Endothelial cell of umbilical vein (primary cell): Measurements from ENCODE around the gene RGS17. TPM values are rescaled to one million over a fixed set of nuclear protein-coding genes. Genes with fewer than 3 reads are reported as not detected.

Experiments
- BruUV-seq: library from RNA; stranded (reverse); fragments of 400-500 nt; replicated peaks from 2 replicates; lab custom pipeline; 2021; lab: Mats Ljungman, UMichigan
- CTCF ChIA-PET: fragments of 300-600, 350-600 bp; sonication (Branson Sonifier 250); formaldehyde crosslinking; loops from one replicate; lab custom pipeline; 2021; ENCODE audit warnings: antibody characterized with exemption, inconsistent platforms; lab: Charles Lee
- POLR2A ChIA-PET: fragments of 300-600, 350-600 bp; sonication (Branson Sonifier 250); formaldehyde crosslinking; loops from one replicate; lab custom pipeline; 2021; ENCODE audit warnings: antibody characterized with exemption, inconsistent platforms; lab: Charles Lee
- DNase-seq: peaks from one replicate; pipeline ENCODE4 v3.0.0-alpha.2; 2011; ENCODE audit warnings: low read depth, low spot score
- FAIRE-seq: peaks from 2 replicates; lab custom pipeline; 2011; peaks lifted over from hg19 to GRCh38; lab: Jason Lieb, UNC
- H2AFZ ChIP-seq: 2 replicates; pipeline ENCODE4 v1.6.0; 2012; ENCODE audit warnings: low read depth, low read length, control low read depth, inconsistent platforms
- H3K27ac ChIP-seq: 2 replicates; pipeline ENCODE4 v1.5.1; 2011; ENCODE audit warnings: low read depth, mild to moderate bottlenecking, control low read depth, low read length, moderate library complexity; ENCODE audit not compliant: insufficient read depth
- H3K27me3 ChIP-seq, 2 experiments: 2 replicates each; pipeline versions ENCODE4 v1.6.0 to v1.6.1; 2011; ENCODE audit warnings: low read length in 2 of 2, mixed read lengths in 1 of 2; ENCODE audit not compliant: control insufficient read depth in 2 of 2, insufficient read depth in 2 of 2
- H3K36me3 ChIP-seq, 2 experiments: 2 replicates in 1 of 2; 3 replicates in 1 of 2; pipeline ENCODE4 v1.5.1; 2011; ENCODE audit warnings: low read length in 2 of 2, mild to moderate bottlenecking in 1 of 2, moderate library complexity in 1 of 2; ENCODE audit not compliant: control insufficient read depth in 2 of 2, insufficient read depth in 2 of 2; ENCODE audit errors: extremely low read depth in 1 of 2
- H3K4me1 ChIP-seq: 3 replicates; pipeline ENCODE4 v1.5.1; 2011; ENCODE audit warnings: mild to moderate bottlenecking, low read length; ENCODE audit not compliant: control insufficient read depth, insufficient read depth; ENCODE audit errors: extremely low read depth
- H3K4me2 ChIP-seq: 2 replicates; pipeline ENCODE4 v1.6.1; 2011; ENCODE audit warnings: low read length, control low read depth, mixed read lengths; ENCODE audit not compliant: insufficient read depth
- H3K4me3 ChIP-seq, 3 experiments: fragments of 200-600 bp in 1 of 3; sonication (generic), shearing (Covaris generic) in 1 of 3; replicated peaks in 1 of 3; 2 replicates each; pipeline ENCODE4 v1.5.1; 2011 to 2016; ENCODE audit warnings: control low read depth in 3 of 3, low read length in 3 of 3, mild to moderate bottlenecking in 2 of 3, inconsistent platforms in 1 of 3, low read depth in 1 of 3, moderate library complexity in 1 of 3; ENCODE audit not compliant: insufficient read depth in 1 of 3
- H3K79me2 ChIP-seq: 2 replicates; pipeline ENCODE4 v1.6.0; 2012; ENCODE audit warnings: low read length, inconsistent platforms; ENCODE audit not compliant: control insufficient read depth, insufficient read depth
- H3K9ac ChIP-seq: replicated peaks from 2 replicates; pipeline ENCODE3; 2011; ENCODE audit warnings: low read length, control low read depth; ENCODE audit not compliant: insufficient read depth; ENCODE audit errors: extremely low read depth
- H3K9me1 ChIP-seq: replicated peaks from 3 replicates; pipeline ENCODE4 v1.6.0; 2011; ENCODE audit warnings: mild to moderate bottlenecking, low read length; ENCODE audit not compliant: control insufficient read depth, insufficient read depth; ENCODE audit errors: extremely low read depth
- H3K9me3 ChIP-seq: replicated peaks from 2 replicates; pipeline ENCODE4 v1.5.1; 2012; ENCODE audit warnings: low read length, inconsistent platforms; ENCODE audit not compliant: control insufficient read depth, insufficient read depth
- H4K20me1 ChIP-seq: replicated peaks from 2 replicates; pipeline ENCODE3; 2011; ENCODE audit warnings: mild to moderate bottlenecking, low read length; ENCODE audit not compliant: control insufficient read depth, insufficient read depth; ENCODE audit errors: extremely low read depth
- CTCF ChIP-seq, 2 donors: IDR thresholded peaks; 1 replicate in 1 of 2; 2 replicates in 1 of 2; pipeline ENCODE4 v1.5.1; 2011; ENCODE audit warnings: low read length in 2 of 2, mild to moderate bottlenecking in 2 of 2, moderate library complexity in 2 of 2, control low read depth in 1 of 2, inconsistent platforms in 1 of 2, low read depth in 1 of 2; ENCODE audit not compliant: insufficient read depth in 1 of 2; ENCODE audit errors: extremely low read depth in 1 of 2
- EZH2 ChIP-seq: IDR thresholded peaks from 2 replicates; pipeline ENCODE4 v1.6.1; 2012; ENCODE audit warnings: borderline replicate concordance, low read depth, mild to moderate bottlenecking, moderate library complexity, low read length, inconsistent platforms; ENCODE audit not compliant: severe bottlenecking
- FOS ChIP-seq: IDR thresholded peaks from 2 replicates; pipeline ENCODE4 v1.6.1; 2011; ENCODE audit warnings: mild to moderate bottlenecking, low read length, moderate library complexity, borderline replicate concordance; ENCODE audit not compliant: insufficient read depth
- GATA2 ChIP-seq: IDR thresholded peaks from 2 replicates; pipeline ENCODE4 v1.7.0; 2011; ENCODE audit warnings: low read depth, mild to moderate bottlenecking, moderate library complexity, mixed read lengths, low read length; ENCODE audit not compliant: insufficient read length, insufficient read depth
- JUN ChIP-seq: IDR thresholded peaks from 2 replicates; pipeline ENCODE4 v1.6.1; 2011; ENCODE audit warnings: borderline replicate concordance, low read depth; ENCODE audit not compliant: insufficient read length, insufficient read depth
- MAX ChIP-seq: IDR thresholded peaks from 2 replicates; pipeline ENCODE4 v1.6.1; 2011; ENCODE audit not compliant: insufficient read depth, insufficient read length
- MYC ChIP-seq: IDR thresholded peaks from one replicate; pipeline ENCODE4 v1.6.1; 2011; ENCODE audit warnings: mild to moderate bottlenecking, low read depth, low read length
- POLR2A ChIP-seq: IDR thresholded peaks from 2 replicates; pipeline ENCODE4 v1.6.1; 2012; ENCODE audit warnings: low read depth, mild to moderate bottlenecking, control low read depth, low read length
- POLR2AphosphoS5 ChIP-seq: IDR thresholded peaks from 2 replicates; pipeline ENCODE4 v1.6.1; 2012; ENCODE audit warnings: low read depth, mild to moderate bottlenecking, control low read depth, low read length, moderate library complexity; ENCODE audit not compliant: insufficient read depth
- dilution Hi-C: fragments of 300-500 bp; cut with MboI; formaldehyde crosslinking; loops from one replicate; pipeline ENCODE4 v1.15.0; 2019; ENCODE audit warnings: low sequenced_read_pairs; ENCODE audit not compliant: extremely low pct_ligation_motif_present
- intact Hi-C: fragments of 100-400 bp; cut with micrococcal nuclease; formaldehyde crosslinking; loops from one replicate; pipeline ENCODE4 v1.10.0; 2022
- polyA plus RNA-seq, 4 experiments: library from polyadenylated mRNA; depleted of rRNA in 3 of 4; stranded (reverse) in 3 of 4; unstranded in 1 of 4; fragments of >200 nt; gene quantifications; 2 replicates each; pipeline versions ENCODE4 v1.2.1 to v1.2.3, GENCODE V29; 2011 to 2012; ENCODE audit warnings: missing spikeins in 1 of 4
- total RNA-seq: library from RNA; stranded (reverse); gene quantifications from 2 replicates; pipeline ENCODE4 v1.2.3, GENCODE V29; 2021

Gene RGS17
- total and polyA plus RNA-seq, 2 donors (not counting 3 experiments of a cell fraction or from before 2014, with no cell fraction given): 0.40 to 1.1 TPM

GRCh38 chr6:153172815-153173214 lies 41.7 kb upstream of the RGS17 start:
- ChIA-PET CTCF (no interaction called here), POLR2A (no interaction called here)
- TF ChIP-seq MYC (no peak), MAX (no peak), POLR2A (no peak), JUN (no peak), FOS (no peak), EZH2 (no peak), GATA2 (no peak), CTCF (IDR thresholded peaks at IDR 0.05; ENCODE audit: extremely low read depth in 1 of 2, insufficient read depth in 1 of 2, low read depth in 1 of 2, low read length in 2 of 2) (no peak), POLR2AphosphoS5 (no peak)
- H3K9me3 ChIP-seq: no peaks in the 10 kb centered on the region
- H3K4me2 ChIP-seq: no peak overlapping the region
- no peak overlapping the region for H3K9ac ChIP-seq
- dilution Hi-C loops: no loop called here
- no peaks in the 10 kb centered on the region for H4K20me1 ChIP-seq
- no peaks in the 10 kb centered on the region for H3K27me3 ChIP-seq
- FAIRE-seq (no peak), DNase-seq (no peak)
- H3K36me3 ChIP-seq: no peaks in the 10 kb centered on the region
- BruUV-seq: no TSS peak
- H3K4me1 ChIP-seq: peaks cover 4% of the 10 kb centered on the region
- H3K4me3 ChIP-seq: no peak overlapping the region
- no peak overlapping the region for H3K27ac ChIP-seq
- no peaks in the 10 kb centered on the region for H3K9me1 ChIP-seq
- intact Hi-C loops: no loop called here
- H3K79me2 ChIP-seq: no peaks in the 10 kb centered on the region
- no peak overlapping the region for H2AFZ ChIP-seq
